Germinal center (tissue), 1 donor: ENCODE measurements around the gene CCIN.
"Not testable (repeated sequence)": the region's sequence is repeated elsewhere in the genome, so short reads cannot be mapped to it uniquely, and the experiment has no call there.

ENCODE experiments used
- DNase-seq: peaks from one replicate; pipeline ENCODE4 v3.0.0; 2012; ENCODE audit warnings: mixed read lengths, low spot score

Gene CCIN

GRCh38 chr9:36169166-36169565 lies at the start of gene CCIN:
Gene CCIN (plus strand): TSS chr9:36169388. CDS start chr9:36169503, 115 bp downstream.
- no peak for DNase-seq

- no peak for DNase-seq
Observed at GRCh38 chr9:36119476-36119875, 49.7 kb upstream of the CCIN start.

GRCh38 chr9:36120705-36121104 lies 48.5 kb upstream of the CCIN start:
- DNase-seq, result no peak

- no peak for DNase-seq
Observed at GRCh38 chr9:36121971-36122370, 47.2 kb upstream of the CCIN start.

- DNase-seq, result no peak
Observed at GRCh38 chr9:36123515-36123914, 45.7 kb upstream of the CCIN start.

GRCh38 chr9:36125062-36125855 lies 43.9 kb upstream of the CCIN start:
- no peak for DNase-seq

- DNase-seq, result no peak
Observed at GRCh38 chr9:36126016-36126730, 43.0 kb upstream of the CCIN start.

GRCh38 chr9:36127652-36128244 lies 41.4 kb upstream of the CCIN start:
- DNase-seq, result peak; percentile 4

- no peak for DNase-seq
Observed at GRCh38 chr9:36128349-36128748, 40.8 kb upstream of the CCIN start.

- no peak for DNase-seq
Observed at GRCh38 chr9:36129139-36129538, 40.0 kb upstream of the CCIN start.

GRCh38 chr9:36131666-36132065 lies 37.5 kb upstream of the CCIN start:
- not testable (repeated sequence) for DNase-seq

- no peak for DNase-seq
Observed at GRCh38 chr9:36132086-36132485, 37.1 kb upstream of the CCIN start.

GRCh38 chr9:36134761-36135505 lies 34.3 kb upstream of the CCIN start:
- DNase-seq, result no peak

- DNase-seq, result no peak
Observed at GRCh38 chr9:36135741-36136271, 33.4 kb upstream of the CCIN start.

- peak; percentile 91 for DNase-seq
Observed at GRCh38 chr9:36136272-36136893, 32.8 kb upstream of the CCIN start, which contains the start of gene GLIPR2. Gene GLIPR2 (plus strand): TSS chr9:36136733. CDS start chr9:36136779, 46 bp downstream.

- DNase-seq, result no peak
Observed at GRCh38 chr9:36136894-36137391, 32.2 kb upstream of the CCIN start.

- no peak for DNase-seq
Observed at GRCh38 chr9:36137392-36138004, 31.7 kb upstream of the CCIN start.

- no peak for DNase-seq
Observed at GRCh38 chr9:36138496-36138895, 30.7 kb upstream of the CCIN start.

- no peak for DNase-seq
Observed at GRCh38 chr9:36138901-36139300, 30.3 kb upstream of the CCIN start.
